GM21825 (cell line): Measurements from ENCODE around the gene SH2D3C.

ENCODE experiments used
- ATAC-seq: cut with Tn5 transposase; IDR thresholded peaks from one replicate; pipeline ENCODE4 v1.9.1; 2021; ENCODE audit warnings: mild to moderate bottlenecking, moderate library complexity; ENCODE audit not compliant: unreplicated experiment

Gene SH2D3C

DNA sequence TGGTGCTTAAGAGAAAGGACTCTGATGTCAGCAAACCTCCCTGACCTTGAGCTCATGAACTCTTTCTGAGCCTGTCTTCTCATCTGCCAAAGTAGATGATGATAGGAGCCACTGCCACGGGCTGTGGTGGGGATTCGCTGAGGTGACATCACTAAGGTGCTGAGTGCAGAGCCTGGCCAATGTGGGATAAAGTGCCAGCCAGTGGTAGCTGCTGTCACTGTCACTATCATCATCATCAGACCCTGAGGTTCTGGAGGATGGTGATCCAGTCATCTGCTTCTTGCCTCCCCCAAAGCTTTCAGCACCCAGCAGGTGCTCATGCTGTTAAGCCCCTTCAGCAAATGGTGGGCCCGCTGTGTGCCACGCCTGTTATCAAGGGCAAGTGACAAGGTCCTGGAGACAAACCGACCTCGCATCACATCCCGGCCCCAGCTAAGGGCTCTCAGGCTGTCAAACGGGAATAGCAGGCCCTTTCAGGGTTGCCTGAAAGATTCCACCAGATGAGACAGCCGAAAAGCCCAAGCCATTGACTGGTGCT is 30.6 kb upstream of the SH2D3C start:
- ATAC-seq: no peak

GRCh38 chr9:127808347-127809001 is 30.0 kb upstream of the SH2D3C start:
- no peak for ATAC-seq

DNA sequence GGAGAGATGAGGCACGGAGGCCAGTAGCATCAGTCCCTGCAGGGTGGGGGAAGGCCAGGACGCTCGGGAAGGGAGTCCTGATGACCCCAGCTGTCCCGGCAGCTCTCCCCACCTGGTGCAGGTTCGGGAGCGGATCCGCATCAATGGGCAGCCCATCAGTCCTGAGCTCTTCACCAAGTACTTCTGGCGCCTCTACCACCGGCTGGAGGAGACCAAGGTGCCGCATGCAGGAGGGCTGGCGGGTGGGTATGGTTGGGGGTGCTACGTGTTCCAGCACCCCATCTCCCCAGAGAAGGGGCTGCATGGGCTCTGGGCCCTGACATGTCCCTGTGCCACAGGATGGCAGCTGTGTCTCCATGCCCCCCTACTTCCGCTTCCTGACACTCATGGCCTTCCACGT is 28.4 kb upstream of the SH2D3C start:
- ATAC-seq: no peak

DNA sequence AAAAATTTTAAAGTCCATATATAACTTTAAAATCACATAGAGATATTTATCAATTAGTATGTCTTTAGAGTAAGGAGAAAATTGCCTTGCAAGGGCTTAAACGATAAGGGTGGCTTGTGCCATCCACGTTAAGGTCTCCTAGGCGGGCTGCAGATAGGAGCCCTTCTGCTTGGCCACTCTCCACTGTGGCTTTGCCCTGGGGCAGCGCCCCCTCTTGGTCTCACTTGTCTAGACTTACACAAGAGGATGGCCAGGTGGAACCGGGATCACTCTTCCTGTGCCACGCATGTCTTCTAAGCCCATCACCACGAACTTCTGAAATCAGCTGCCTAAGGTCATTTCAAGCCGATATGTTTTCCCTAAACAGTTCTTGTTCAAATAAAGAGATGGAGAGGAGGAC is 27.2 kb upstream of the SH2D3C start:
- ATAC-seq: no peak

- no peak for ATAC-seq
These were observed 25.3 kb upstream of the SH2D3C start for GRCh38 chr9:127803507-127804352.

DNA sequence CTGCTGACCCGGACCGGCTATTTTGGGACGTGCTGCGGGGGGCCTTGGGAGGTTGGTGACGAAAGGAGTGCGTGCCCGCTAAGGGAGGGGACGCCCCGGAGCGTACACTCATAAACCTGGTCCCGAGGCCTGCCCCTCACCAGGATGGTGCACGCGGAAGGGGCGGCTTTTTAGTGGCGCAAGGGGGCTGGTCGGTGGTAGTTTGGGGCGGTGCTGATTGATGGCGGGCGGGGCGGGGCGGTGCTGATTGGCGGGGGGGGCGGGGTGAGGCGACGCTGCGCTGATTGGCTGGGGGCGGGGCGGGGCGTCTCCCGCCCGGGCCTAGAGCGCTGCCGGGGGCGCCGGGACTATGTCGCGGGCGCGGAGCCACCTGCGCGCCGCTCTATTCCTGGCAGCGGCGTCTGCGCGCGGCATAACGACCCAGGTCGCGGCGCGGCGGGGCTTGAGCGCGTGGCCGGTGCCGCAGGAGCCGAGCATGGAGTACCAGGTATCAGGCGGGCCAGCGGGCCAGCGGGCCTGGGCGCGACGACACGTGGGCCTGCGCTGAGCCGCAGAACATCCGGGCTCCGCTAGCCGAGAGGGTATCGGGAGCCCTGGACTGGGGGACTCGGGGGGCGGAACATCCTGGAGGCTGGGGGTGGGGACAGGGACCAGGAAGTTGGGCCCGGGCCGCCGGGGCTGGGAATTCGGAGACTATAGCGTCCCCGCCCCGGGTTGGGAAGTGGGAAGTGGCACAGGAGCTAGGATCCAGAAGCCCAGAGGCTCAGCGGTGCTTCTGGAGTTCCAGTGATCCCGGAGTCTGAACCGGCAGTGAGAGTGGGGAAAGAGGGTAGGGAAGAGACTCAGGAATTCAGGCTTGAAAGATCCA is 24.3 kb upstream of the SH2D3C start, which contains the start of gene FPGS:
Gene FPGS (plus strand): TSS at position 307 of the 868 bp plus-strand sequence. CDS start 43 bp downstream, at position 350.
- ATAC-seq: peak; percentile 67

GRCh38 chr9:127801955-127802575 is 23.6 kb upstream of the SH2D3C start:
- no peak for ATAC-seq

- ATAC-seq: no peak
These were observed 18.4 kb upstream of the SH2D3C start for GRCh38 chr9:127796852-127797370.

DNA sequence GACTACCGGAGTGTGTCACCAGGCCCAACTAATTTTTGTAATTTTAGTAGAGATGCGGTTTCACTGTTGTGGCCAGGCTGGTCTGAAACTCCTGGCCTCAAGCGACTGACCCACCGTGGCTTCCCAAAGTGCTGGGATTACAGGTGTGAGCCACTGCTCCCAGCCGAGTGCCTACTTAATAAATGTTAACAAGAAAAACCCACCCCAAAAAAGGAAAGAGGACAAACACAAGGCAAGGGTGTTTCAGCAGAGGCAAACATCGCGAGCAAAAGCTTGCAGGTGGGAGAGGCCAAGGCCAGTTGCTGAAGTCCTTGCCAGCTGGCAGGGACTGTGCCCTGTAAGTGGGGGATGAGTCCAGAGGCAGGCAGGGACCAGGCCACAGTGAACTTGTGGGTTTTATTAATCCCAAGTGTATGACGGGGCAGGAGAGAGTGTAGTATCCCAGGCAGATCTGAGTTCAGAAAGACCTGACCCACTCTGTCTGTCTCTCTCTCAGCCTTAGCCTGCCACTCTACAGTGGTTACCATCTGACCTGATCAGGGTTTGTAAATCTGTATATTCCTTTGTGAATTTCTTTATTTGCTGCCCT is 17.9 kb upstream of the SH2D3C start:
- ATAC-seq: no peak

DNA sequence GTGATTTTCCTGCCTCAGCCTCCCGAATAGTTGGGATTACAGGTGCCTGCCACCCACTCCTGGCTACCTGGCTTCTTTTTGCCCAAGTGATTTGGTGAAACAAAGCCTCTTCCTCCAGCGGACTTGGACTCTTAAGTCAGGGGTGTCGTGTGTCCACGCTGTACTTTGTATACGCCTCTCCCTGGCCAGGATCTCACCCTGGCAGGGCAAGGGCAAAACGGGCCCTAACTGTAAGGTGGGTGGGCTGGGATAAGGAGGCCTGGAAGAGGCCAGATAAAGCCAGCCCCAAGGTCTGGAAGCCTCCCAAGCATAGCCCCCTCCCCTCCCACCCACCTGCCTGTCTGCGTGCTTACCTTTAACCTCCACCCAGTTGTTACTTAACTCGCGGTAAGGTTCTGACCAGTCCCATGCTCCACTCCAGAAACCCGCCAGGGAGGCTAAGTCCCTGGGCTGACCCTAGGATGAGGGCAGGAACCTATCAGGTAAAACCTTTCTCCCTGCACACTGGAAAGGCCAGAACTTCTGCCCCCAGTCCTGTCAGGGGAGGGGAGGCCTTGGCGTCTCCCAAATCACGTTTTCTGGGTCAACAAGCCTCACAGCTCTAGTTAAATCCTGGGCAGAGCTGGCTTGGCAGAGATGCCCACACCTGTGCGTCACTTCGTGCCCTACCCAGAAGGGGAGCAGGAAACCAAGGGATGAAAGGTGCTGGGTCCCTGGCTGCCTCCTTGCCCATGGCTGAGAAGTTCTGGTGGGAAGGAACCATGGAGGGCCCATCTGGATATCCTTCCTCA is 15.7 kb upstream of the SH2D3C start:
- ATAC-seq: no peak

- ATAC-seq: no peak
These were observed 14.7 kb upstream of the SH2D3C start for GRCh38 chr9:127793093-127793708.

- ATAC-seq: no peak
These were observed 14.1 kb upstream of the SH2D3C start for GRCh38 chr9:127792417-127793031.

DNA sequence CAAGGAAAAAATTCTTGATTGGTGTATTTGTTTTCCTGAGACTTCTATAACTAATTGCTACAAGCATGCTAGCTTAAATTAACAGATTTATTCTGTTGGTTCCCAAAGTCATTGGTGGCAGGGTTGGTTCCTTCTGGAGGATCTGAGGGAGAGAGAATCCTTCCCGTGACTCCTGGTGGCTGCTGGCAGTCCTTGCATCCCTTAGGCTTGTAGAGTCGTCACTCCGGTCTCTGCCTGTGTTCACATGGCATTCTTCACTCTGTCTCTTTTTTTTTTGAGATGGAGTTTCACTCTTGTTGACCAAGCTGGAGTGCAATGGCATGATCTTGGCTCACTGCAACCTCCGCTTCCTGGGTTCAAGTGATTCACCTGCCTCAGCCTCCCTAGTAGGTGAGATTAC is 12.6 kb upstream of the SH2D3C start:
- ATAC-seq: no peak

DNA sequence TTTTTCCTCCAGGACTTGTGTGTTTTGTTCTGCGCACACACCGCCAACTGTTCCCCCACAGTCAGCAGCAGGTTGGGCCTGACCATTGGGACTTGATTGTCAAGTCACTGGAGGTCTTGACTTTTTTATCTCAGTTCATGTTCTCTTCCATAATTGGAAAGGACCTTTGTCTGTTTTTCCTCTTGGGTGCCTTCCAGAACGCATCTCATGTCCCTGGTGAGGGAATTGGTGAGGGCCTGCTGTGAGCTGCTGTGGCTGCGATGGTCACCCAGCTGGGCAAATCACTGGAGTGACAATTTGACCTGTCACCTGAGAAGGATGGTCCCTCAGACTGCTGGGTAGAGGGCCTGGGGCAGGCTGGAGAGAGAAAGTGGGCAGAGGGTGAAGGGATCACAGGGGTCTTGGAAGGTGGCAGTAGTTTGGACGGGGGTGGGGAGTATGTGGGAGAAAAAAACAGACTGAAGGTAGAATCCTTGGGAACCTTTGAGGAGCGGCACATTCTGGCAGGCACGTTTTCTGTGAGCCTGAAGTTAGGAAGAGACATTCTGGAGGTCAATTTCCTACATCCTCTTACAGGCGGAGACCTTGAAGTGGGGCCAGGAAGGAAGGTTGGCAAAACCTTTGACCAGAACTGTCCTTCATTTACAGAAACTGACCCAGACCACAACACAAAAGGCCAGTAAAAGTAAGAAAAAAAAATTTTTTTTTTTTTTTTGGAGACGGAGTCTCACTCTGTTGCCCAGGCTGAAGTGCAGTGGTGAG is 11.8 kb upstream of the SH2D3C start:
- no peak for ATAC-seq

DNA sequence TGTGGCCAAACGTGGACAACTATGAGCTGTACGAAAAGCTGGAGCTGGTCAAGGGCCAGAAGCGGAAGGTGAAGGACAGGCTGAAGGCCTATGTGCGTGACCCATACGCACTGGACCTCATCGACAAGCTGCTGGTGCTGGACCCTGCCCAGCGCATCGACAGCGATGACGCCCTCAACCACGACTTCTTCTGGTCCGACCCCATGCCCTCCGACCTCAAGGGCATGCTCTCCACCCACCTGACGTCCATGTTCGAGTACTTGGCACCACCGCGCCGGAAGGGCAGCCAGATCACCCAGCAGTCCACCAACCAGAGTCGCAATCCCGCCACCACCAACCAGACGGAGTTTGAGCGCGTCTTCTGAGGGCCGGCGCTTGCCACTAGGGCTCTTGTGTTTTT is 10.7 kb upstream of the SH2D3C start:
- no peak for ATAC-seq

DNA sequence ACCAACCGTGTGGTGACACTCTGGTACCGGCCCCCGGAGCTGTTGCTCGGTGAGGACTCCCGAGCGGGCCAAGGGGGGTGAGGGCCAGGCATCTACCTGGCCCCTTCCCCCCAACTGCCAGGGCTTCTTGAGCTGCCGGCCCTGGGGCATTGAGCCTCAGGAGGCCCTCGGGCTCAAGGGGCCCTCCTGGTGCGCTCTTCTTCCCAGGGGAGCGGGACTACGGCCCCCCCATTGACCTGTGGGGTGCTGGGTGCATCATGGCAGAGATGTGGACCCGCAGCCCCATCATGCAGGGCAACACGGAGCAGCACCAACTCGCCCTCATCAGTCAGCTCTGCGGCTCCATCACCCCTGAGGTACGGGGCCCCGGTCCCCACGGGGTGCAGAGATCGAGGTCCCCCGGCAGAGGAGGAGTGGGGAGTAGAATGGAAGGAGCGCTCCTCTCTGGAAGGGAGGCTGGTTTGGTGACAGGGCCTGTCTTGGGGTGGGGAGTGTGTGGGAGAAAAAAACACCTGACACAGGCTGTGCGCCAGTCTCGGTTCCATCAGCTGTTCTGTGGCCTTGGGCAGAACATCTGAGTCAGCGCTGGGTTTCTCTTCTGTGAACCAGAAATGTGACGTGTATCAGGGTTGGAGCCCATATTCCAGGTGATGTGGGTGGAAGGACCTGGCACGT is 10.0 kb upstream of the SH2D3C start:
- no peak for ATAC-seq

DNA sequence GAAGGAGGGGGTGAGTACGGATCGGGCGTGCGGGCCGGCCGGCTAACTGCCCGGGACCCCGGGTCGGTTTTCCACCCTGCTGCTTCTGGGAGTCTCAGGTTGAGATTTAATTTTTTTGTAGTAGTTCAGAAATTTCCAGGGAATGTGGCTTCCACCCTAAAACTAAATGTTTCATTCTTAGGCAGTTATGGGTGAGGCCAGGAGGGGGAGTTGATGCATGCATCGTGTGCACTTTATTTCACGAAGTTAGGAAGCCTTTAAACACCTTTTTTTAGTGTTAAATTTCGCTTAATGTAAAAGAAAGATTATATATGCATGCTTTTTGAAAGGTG is 8.3 kb upstream of the SH2D3C start:
- no peak for ATAC-seq
